GM18520 (cell line): ENCODE measurements around the gene TEX19.

Source experiments
- ATAC-seq: cut with Tn5 transposase; IDR thresholded peaks from one replicate; pipeline ENCODE4 v1.9.1; 2021; ENCODE audit not compliant: unreplicated experiment

The TEX19 gene

GRCh38 chr17:82320956-82321927 is 37.8 kb upstream of the TEX19 start:
- no peak for ATAC-seq

- no peak for ATAC-seq
These were observed 37.0 kb upstream of the TEX19 start for GRCh38 chr17:82321947-82322466.

DNA sequence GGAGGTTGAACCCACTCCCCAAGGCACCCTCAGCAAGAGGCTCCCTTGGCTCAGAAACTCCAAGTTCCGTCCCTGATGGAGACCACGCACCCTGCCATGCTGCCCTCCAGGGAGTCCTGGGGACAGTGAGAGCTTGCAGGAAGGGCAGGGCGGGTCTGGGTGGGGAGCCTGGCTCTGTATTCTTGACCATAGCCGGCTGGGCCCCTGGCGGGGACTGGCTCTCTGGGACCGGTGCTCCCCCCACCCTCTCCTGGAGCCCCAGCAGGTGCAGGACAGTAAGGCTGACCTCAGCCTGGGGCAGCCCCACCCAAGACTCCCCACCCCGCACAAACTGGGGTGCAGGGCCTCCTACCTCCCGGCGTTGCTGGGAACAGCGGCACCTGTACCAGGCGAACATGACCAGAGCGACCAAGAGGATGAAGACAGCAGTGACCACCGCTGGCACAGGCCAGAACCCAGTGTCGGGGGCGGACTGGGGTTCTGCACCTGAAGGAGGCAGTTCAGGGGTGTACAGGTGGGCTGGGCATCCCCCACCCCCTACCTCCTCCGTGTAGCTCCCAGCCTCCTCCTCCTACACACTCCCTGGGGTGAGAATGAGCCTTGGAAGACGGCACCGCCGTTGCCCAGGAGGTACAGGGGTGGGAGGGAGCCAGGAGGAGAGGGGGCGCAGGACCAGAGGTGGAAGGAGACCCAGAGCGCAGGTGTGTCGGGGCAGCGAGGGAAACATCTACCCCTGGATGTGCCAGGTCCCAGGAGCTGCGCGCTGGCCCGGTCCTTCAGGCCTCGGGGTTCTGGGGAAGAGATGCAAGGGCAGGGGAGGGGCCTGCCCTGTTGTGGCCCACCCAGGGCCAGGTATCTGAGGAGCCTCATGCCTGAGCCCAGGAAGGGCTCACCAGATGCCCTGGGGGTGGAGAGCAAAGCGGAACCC is 36.3 kb upstream of the TEX19 start:
- ATAC-seq: no peak

- no peak for ATAC-seq
These were observed 35.4 kb upstream of the TEX19 start for GRCh38 chr17:82323514-82324234.

DNA sequence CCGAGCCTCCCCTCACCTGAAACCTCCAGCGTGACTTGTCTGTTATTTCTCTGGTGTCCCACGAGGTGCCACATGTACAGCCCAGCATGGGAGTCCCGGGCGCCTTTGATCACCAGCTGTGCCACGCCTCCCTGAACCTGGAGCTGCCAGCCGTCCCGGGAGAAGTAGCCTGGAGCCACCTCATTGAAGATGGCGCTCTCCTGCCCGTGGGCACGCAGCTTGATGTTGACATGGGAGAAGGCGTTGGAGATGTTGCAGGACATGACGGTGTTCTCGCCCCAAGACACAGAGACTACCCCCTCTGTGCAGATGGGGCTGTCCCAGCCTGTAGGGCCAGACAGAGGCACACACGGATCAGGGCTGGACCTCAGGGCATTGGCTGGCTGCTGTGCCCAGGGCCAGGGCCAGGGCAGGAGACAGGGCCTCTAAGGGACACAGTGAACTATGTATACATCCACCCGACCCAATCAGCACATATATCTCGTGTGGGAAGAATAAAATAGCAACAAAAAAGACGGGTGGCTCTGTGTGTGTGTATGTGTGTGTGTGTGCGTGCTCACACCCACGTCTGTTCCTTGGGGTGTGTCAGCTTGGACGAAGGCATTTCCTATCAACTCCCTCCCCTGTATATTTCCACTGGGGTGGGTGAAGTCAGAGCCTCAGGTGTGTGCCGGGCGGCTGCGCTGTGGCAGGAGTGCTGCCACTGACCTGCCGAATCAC is 34.3 kb upstream of the TEX19 start:
- no peak for ATAC-seq

DNA sequence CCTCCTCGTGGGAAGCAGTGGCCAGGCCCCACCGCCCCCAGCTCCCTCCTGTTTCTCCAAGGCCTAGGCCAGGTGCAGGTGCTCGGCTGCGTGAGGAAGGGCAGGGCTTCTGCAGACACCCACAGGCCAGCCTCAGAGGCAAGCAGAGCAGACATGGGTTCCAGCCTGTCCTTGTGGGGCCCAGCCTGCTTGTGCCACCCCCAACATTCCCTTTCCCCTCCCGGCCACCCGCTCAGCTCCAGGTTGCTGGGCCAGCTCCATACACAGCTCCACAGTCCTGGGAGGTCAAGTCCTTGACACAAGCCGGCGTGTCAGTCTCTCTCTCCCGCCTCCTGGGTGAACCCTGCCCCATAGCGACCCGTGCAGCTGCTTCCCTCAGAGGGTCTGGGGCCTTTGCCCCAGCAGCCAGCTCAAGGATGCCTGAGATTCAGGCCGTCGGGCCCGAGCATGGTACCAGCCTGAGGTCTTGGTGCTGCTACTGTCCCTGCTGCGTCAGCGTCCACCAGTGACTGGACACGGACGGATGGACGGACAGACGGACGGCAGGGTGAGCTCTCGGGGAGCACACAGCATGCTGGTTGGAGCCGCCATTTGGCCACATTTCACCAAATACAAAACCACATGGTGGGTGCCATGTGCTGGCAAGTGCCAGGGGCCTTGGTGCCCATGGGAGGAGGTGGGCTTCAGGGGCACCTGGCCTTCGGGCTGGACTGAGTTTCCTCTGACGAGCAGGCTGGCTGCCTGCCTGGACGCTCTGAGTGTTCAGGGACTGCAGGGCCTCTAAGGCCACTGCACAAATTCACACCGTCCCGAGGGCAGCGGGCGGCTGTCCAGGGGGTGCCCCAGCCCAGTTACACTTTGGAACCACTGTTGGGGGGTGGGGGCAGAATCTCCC is 33.5 kb upstream of the TEX19 start:
- ATAC-seq: no peak

DNA sequence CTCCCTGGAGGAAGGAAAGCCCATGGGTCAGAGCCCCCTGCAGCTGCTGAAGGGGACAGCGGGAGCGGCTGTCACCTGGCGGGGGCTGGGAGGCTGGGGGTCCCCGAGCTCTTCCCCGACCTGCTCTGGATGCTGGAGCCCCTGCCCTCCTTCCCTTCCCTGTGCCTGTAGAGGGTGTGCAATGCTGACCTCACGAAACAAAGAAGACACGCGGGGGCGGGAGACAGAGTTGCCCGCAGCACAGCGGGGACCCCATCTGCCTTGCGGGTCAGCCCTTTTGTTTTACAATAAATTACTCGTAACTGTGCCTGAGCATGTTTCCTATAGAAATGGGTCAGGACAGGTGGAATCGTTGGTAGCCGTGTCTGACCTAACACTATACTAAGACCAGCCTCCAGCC is 31.8 kb upstream of the TEX19 start:
- no peak for ATAC-seq

DNA sequence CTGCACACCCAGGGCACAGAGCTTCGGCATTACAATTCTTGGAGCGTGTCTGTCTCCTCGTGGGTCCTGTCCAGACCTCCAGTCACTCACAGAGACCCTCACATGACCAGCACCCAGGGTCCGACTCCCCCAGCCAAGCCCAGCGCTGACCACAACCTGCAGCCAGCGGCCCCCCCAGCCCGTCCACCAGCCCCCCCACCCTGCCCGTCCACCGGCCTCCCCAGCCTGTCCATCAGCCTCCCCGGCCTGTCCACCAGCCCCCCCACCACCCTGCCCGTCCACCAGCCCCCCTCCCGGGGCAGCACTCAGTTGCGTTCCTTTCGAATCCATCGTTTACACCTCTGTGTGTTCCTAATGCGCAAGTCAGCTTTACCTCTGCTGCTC is 31.3 kb upstream of the TEX19 start:
- ATAC-seq: no peak

- no peak for ATAC-seq
These were observed 30.7 kb upstream of the TEX19 start for GRCh38 chr17:82328141-82328993.

- ATAC-seq: no peak
These were observed 30.0 kb upstream of the TEX19 start for GRCh38 chr17:82328994-82329507.

- no peak for ATAC-seq
These were observed 29.2 kb upstream of the TEX19 start for GRCh38 chr17:82329683-82330321.

DNA sequence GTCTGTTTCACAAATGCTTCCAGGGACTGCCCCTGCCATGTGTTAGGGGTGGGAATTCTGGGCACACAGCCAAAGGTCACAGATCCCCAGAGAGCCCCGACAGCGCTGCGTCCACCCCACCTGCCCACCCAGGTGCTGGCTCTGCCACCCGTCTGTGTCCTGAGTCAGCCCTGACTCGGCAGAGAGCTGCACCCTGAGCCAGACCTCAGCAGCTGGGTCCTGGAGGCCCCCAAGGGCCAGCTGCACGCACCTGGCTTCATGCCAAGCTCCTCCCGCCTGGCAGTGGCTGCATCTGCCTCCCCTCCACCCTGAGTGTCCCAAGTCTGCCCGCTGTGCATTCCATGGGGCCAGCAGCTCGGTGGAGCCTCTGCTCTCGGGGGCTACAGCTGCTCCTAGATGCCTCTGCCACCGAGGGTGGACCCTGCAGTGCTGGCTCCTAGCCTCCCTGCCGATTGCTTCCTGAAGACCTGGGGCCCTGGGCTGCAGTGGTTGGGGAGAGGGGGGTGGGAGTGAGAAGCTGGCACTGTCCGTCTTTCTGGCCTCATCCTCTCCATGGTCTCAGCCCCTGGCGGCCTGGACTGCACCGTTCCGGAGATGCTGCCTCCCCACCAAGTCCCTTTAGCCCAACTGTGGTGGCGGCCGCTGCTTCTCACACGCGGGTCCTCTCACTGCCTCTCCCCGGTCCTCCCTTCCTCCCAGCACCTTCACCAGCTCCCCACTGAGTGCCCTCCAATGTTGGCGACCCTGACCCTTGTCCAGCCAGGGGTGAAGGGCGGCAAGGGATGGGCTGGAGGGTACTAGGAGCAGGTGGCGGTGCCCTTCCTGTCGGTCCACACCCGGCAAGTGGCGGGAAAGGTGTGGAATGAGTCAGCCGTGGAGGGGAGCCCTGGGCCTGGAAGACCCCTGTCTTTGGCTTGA is 28.5 kb upstream of the TEX19 start:
- no peak for ATAC-seq

DNA sequence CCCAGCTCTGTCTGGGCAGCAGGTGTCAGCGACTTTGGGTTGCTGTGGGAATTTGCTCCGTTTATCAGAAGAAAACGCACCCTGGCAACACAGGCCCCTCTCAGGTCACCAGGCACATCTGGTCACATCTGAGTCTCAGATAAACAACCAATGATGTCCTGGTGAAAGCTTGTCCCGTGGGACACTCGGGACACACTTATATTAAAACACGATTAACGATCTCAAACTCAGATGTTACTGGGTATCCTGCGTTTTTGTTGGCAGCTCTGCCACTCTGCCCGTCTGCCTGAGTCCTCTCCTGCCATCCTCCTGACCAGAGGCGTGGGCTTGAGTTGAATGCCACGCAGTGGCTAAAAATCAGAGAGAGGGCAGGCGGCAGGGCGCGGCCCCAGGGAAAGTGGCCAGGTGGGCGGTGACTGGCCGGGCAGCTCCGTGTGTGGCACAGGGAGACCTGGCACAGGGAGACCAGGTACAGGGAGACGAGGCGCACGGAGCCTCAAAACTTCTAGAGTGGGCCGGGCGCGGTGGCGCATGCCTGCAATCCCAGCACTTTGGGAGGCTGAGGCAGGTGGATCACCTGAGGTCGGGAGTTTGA is 27.6 kb upstream of the TEX19 start:
- ATAC-seq: no peak

GRCh38 chr17:82332669-82333278 is 26.3 kb upstream of the TEX19 start:
- no peak for ATAC-seq

DNA sequence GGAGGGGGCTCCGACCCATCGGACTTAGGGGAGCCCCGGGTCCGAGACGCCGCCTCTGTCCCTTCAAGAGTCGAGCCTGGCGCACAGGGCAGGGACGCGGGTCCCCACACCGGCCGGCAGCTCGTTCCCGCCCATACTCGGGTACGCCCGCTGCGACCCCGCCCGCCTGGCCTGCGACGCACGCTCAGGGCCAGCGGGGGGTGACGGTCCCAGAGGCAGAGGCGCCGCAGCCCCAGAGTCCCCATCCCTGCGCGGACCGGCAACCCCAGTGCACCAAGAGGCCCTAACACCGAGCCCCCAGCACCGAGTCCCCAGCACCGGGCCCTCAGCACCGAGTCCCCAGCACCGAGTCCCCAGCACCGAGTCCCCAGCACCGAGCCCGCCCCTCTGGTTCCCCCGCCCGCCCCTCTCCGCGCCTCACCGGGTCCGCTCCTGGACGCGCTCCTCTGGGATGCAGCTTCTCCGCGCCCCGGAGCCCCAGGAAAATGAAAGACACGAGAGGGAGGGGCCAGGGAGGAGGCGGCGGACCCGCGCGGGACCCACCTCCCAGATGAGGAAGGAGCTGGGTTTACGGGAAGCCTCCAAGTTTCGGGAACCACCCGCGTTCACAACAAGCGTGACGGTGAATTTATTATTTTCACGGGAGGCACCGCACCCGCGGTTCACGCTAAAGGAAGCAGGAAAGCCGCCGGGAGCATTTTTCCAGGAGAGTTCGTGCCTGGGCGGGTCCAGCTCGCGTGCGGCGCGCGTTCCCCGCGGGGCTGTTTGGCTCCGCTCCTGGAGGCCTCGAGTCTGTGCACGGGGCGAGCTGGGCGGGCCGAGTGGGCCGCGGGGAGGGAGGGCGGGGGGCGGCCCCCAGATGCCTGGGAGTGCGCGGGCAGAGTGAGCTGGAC is 25.5 kb upstream of the TEX19 start, which contains the start of gene SECTM1:
SECTM1 (minus strand) TSS at position 488 of the 893 bp plus-strand sequence. CDS start 6,526 bp downstream, outside the sequence.
- ATAC-seq: no peak
